Natural killer cell (primary cell): ENCODE data around the gene CEBPB. TPM values are rescaled to one million over a fixed set of nuclear protein-coding genes. Genes with fewer than 3 reads are reported as not detected.
"Not testable (repeated sequence)": the region's sequence is repeated elsewhere in the genome, so short reads cannot be mapped to it uniquely, and the experiment has no call there.

Experiments used
- ATAC-seq, 3 donors: fragments of 150-1000 bp in 2 of 3; fragments of 200-7000 bp in 1 of 3; cut with Tn5 transposase; 1 replicate in 1 of 3; 2 replicates in 2 of 3; pipeline ENCODE4 v1.10.0; 2021; ENCODE audit warnings: mild to moderate bottlenecking in 2 of 3, moderate library complexity in 2 of 3
- DNase-seq, 2 donors: peaks; one replicate each; pipeline versions ENCODE4 v3.0.0 to v3.0.0-alpha.2; 2013 to 2021; ENCODE audit warnings: mixed read lengths in 1 of 2
- H3K27ac ChIP-seq: one replicate; pipeline ENCODE4 v1.5.1; 2013; ENCODE audit warnings: mild to moderate bottlenecking, low read length
- H3K27me3 ChIP-seq: one replicate; pipeline ENCODE4 v1.6.1; 2013; ENCODE audit warnings: low read length; ENCODE audit not compliant: control insufficient read depth, insufficient read depth
- H3K36me3 ChIP-seq: one replicate; pipeline ENCODE4 v1.6.1; 2013; ENCODE audit warnings: low read length; ENCODE audit not compliant: control insufficient read depth, insufficient read depth
- H3K4me1 ChIP-seq: one replicate; pipeline ENCODE4 v1.6.1; 2013; ENCODE audit warnings: low read length; ENCODE audit not compliant: control insufficient read depth, insufficient read depth
- H3K4me3 ChIP-seq: one replicate; pipeline ENCODE4 v1.5.1; 2013; ENCODE audit warnings: low read length
- H3K9me3 ChIP-seq: one replicate; pipeline ENCODE4 v1.6.1; 2013; ENCODE audit warnings: low read length; ENCODE audit not compliant: control insufficient read depth, insufficient read depth
- H3K27ac Mint-ChIP-seq, 2 donors: one replicate each; pipeline ENCODE4 v1.8.0; 2022; ENCODE audit warnings: mild to moderate bottlenecking in 2 of 2, mixed read lengths in 2 of 2, moderate library complexity in 1 of 2
- H3K27me3 Mint-ChIP-seq, 2 donors: one replicate each; pipeline ENCODE4 v1.8.0; 2022; ENCODE audit warnings: low read depth in 2 of 2, mixed read lengths in 2 of 2
- H3K36me3 Mint-ChIP-seq: one replicate; pipeline ENCODE4 v1.8.0; 2022; ENCODE audit warnings: mixed read lengths
- H3K4me1 Mint-ChIP-seq, 2 donors: one replicate each; pipeline ENCODE4 v1.8.0; 2022; ENCODE audit warnings: mixed read lengths in 2 of 2
- H3K4me3 Mint-ChIP-seq: one replicate; pipeline ENCODE4 v1.8.0; 2022; ENCODE audit warnings: mild to moderate bottlenecking, moderate library complexity, mixed read lengths
- H3K9me3 Mint-ChIP-seq, 2 donors: one replicate each; pipeline ENCODE4 v1.8.0; 2022; ENCODE audit warnings: mixed read lengths in 2 of 2
- WGBS: methylation state at CpG from one replicate; pipeline ENCODE4 v1.1.7; 2013; ENCODE audit warnings: missing lambda C conversion rate; ENCODE audit not compliant: insufficient coverage; 5-methylcytosine and 5-hydroxymethylcytosine counted together
- intact Hi-C: fragments of 100-400 bp; cut with micrococcal nuclease; formaldehyde crosslinking; loops from one replicate; pipeline ENCODE4 v1.14.2; 2022
- total RNA-seq, 4 donors: library from RNA; stranded (reverse); fragments of 120-200 nt in 1 of 4; gene quantifications; one replicate each; pipeline versions ENCODE4 v1.2.3 to v1.2.4, GENCODE V29; 2013 to 2022
- TF ChIP-seq, protein P1 (sequence below): fragments of 200-600 bp; IDR thresholded peaks from one replicate; pipeline ENCODE4 v1.8.0; 2022; ENCODE audit warnings: antibody characterized with exemption

Gene CEBPB
- total RNA-seq, 3 donors from 2014 or later (not counting 1 experiment from before 2014, with no cell fraction given) = 32.1 to 79.8 (median 68.2) TPM

DNA sequence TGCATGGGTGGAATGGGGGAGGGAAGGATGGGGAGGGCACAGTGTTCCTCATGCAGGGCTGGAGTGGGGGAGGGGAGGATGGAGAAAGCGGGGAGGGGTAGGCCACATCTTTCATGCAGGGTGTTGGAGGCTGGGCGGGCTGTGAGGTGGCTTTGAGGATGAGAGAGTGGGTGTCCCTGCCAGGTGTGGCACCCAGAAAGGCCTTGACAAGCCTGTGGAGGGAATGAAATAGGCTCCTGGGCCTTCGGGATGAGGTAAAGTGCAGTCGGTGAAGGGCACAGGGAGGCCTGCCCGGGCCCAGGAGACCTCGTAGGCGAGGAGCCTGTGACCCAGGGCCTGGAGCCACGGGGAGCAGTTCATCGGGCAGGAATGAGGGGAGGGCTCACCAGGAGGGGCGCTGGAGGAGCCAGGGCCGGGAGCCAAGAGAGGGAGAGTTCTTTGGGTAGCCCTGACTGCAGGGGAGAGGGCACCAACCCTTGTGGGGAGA lies 7.6 kb downstream of the CEBPB start:
- WGBS = 92% methylated on average over 11 of the region's 11 CpGs
- Histone ChIP-seq H3K4me1 (peaks cover 10% of the 10 kb centered on the region), H3K9me3 (peaks cover 4% of the 10 kb centered on the region), H3K4me3 (no peak overlapping the region), H3K36me3 (peaks cover 4% of the 10 kb centered on the region), H3K27me3 (no peaks in the 10 kb centered on the region), H3K27ac (no peak overlapping the region)
- no peak overlapping the region for H3K27ac Mint-ChIP-seq
- H3K27me3 Mint-ChIP-seq = no peaks in the 10 kb centered on the region
- DNase-seq (no peak), ATAC-seq (no peak)
- no peaks in the 10 kb centered on the region for H3K9me3 Mint-ChIP-seq
- H3K4me3 Mint-ChIP-seq = no peak overlapping the region
- no peaks in the 10 kb centered on the region for H3K36me3 Mint-ChIP-seq
- peaks cover 15% of the 10 kb centered on the region in 2 donors for H3K4me1 Mint-ChIP-seq
- TF ChIP-seq, protein P1, sequence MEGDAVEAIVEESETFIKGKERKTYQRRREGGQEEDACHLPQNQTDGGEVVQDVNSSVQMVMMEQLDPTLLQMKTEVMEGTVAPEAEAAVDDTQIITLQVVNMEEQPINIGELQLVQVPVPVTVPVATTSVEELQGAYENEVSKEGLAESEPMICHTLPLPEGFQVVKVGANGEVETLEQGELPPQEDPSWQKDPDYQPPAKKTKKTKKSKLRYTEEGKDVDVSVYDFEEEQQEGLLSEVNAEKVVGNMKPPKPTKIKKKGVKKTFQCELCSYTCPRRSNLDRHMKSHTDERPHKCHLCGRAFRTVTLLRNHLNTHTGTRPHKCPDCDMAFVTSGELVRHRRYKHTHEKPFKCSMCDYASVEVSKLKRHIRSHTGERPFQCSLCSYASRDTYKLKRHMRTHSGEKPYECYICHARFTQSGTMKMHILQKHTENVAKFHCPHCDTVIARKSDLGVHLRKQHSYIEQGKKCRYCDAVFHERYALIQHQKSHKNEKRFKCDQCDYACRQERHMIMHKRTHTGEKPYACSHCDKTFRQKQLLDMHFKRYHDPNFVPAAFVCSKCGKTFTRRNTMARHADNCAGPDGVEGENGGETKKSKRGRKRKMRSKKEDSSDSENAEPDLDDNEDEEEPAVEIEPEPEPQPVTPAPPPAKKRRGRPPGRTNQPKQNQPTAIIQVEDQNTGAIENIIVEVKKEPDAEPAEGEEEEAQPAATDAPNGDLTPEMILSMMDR = no peak
- intact Hi-C loops = no loop called here

DNA sequence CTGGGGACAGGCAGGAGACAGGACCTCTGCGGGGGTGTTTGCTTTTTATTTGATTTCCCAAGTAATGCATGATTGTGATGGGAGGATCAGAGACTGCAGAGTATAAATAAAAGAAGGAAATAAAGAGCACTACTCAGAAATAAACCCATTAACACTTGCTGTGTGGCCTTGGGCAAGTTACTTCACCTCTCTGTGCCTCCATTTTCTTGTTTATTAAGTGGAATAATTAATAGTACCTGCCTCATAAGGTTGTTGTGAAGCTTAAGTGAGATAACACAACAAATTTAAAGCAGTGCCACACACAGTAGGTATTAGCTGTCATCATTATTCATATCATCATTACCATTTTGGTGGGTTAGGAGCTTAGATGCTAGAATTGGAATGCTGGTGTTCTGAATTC lies 8.1 kb downstream of the CEBPB start:
- ATAC-seq = no peak
- Histone ChIP-seq H3K27me3 (no peaks in the 10 kb centered on the region), H3K4me1 (peaks cover 5% of the 10 kb centered on the region), H3K4me3 (no peak overlapping the region), H3K9me3 (peaks cover 4% of the 10 kb centered on the region), H3K36me3 (peaks cover 4% of the 10 kb centered on the region), H3K27ac (no peak overlapping the region)
- Mint-ChIP-seq H3K36me3 (no peaks in the 10 kb centered on the region), H3K27ac (no peak overlapping the region), H3K4me1 (peaks cover 10% of the 10 kb centered on the region in 2 donors), H3K27me3 (peaks cover 0 to 3% of the 10 kb centered on the region in 2 donors), H3K9me3 (no peaks in the 10 kb centered on the region), H3K4me3 (no peak overlapping the region)
- DNase-seq = no peak
- intact Hi-C loops = no loop called here
- TF ChIP-seq, protein P1 = no peak
- 100% methylated on average over 1 of the region's 1 CpG for WGBS

DNA sequence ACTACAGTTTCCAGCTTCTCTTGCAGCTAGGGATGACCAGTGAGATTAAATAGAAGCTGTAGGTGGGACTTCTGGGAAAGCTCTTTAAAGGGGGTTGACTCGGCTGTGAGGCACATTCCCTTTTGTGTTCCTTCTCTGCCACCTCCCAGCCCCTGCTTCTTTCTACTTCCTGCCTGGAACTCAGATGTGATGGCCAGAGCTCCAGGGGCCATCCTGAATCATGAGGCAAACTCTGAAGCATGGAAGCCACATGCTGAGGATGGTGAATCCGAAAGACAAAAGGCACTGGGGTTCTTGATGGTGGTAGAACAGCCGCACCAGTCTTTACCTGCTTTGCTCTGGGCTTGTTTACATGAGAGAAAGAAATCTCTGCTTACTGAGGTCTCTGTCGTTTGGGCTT lies 9.1 kb downstream of the CEBPB start:
- Mint-ChIP-seq H3K36me3 (peaks cover 5% of the 10 kb centered on the region), H3K4me1 (peaks cover 5 to 7% of the 10 kb centered on the region in 2 donors), H3K9me3 (peaks cover 0 to 2% of the 10 kb centered on the region in 2 donors), H3K27me3 (peaks cover 0 to 9% of the 10 kb centered on the region in 2 donors), H3K27ac (no peak overlapping the region), H3K4me3 (no peak overlapping the region)
- Histone ChIP-seq H3K4me1 (no peaks in the 10 kb centered on the region), H3K9me3 (peaks cover 4% of the 10 kb centered on the region), H3K27me3 (no peaks in the 10 kb centered on the region), H3K4me3 (no peak overlapping the region), H3K36me3 (no peaks in the 10 kb centered on the region), H3K27ac (no peak overlapping the region)
- TF ChIP-seq, protein P1 = no peak
- ATAC-seq = no peak
- intact Hi-C loops = no loop called here
- WGBS = 87% methylated on average over 4 of the region's 4 CpGs
- no peak for DNase-seq

DNA sequence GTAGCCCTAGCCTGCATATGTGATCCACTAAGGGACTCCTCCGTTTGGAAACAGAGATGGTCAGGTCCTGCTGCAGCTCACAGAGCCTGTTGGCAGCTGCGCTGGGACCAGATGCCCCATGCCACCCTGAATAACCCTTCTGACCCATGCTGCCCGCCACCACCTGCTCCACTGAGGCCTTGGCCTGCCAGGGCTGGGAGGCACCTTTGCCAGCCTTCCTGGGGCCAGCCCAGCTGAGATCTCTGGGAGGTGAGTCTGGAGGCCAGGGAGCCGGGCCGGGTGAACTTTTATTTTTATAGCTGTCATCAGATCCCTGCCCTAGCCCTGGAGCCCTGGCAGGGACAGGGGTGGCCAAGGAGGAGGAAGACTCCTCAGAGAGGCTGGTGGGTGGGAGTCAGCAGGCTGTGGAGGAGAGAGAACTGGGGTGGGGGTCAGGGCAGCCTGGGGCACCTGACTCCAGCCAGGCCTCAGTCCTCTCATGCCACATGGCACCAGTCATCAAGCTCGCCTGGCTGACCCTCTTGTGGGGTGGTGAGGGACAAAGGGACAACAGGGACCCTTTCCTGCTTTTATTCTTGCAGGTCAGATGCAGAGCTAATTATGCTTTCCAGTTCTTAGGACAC lies 10.0 kb downstream of the CEBPB start:
- 93% methylated on average over 6 of the region's 6 CpGs for WGBS

DNA sequence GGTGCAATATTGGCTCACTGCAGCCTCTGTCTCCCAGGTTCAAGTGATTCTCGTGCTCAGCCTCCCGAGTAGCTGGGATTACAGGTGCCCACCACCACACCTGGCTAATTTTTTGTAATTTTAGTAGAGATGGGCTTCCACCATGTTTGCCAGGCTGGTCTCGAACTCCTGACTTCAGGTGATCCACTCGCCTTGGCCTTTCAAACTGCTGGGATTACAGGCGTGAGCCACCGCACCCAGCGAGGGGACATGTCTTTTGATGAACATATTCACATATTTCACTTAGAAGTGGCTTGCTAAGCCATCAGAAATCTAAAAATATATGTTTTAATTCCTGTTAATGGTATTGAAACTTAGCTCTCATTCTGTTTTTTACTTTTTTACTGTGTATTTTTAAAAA lies 11.1 kb downstream of the CEBPB start:
- H3K9me3 Mint-ChIP-seq, DNase-seq, H3K27ac ChIP-seq, ATAC-seq, intact Hi-C loops, H3K27me3 Mint-ChIP-seq, H3K4me3 Mint-ChIP-seq, H3K36me3 Mint-ChIP-seq, H3K27me3 ChIP-seq, H3K36me3 ChIP-seq, H3K27ac Mint-ChIP-seq, H3K4me1 Mint-ChIP-seq, H3K4me1 ChIP-seq, H3K4me3 ChIP-seq, H3K9me3 ChIP-seq: not testable (repeated sequence)
- WGBS = 99% methylated on average over 7 of the region's 7 CpGs

More for the DNA sequence above, 10.0 kb downstream of the CEBPB start:
- no peak overlapping the region for H3K27ac ChIP-seq
- peaks cover 0 to 4% of the 10 kb centered on the region in 2 donors for H3K4me1 Mint-ChIP-seq
- H3K4me1 ChIP-seq = no peaks in the 10 kb centered on the region
- DNase-seq (no peak), ATAC-seq (no peak)
- TF ChIP-seq, protein P1 = no peak
- H3K9me3 Mint-ChIP-seq = peaks cover 0 to 2% of the 10 kb centered on the region in 2 donors
- no peak overlapping the region for H3K27ac Mint-ChIP-seq
- H3K4me3 ChIP-seq = no peak overlapping the region
- peaks cover 4% of the 10 kb centered on the region for H3K9me3 ChIP-seq
- peaks cover 5% of the 10 kb centered on the region for H3K36me3 Mint-ChIP-seq
- peaks cover 0 to 9% of the 10 kb centered on the region in 2 donors for H3K27me3 Mint-ChIP-seq
- intact Hi-C loops = no loop called here
- H3K27me3 ChIP-seq = no peaks in the 10 kb centered on the region
- no peak overlapping the region for H3K4me3 Mint-ChIP-seq
- no peaks in the 10 kb centered on the region for H3K36me3 ChIP-seq
